Neural cell (in vitro differentiated cells): ENCODE measurements around the gene GOLGA6D. TPM values are rescaled to one million over a fixed set of nuclear protein-coding genes. Genes with fewer than 3 reads are reported as not detected.

Experiments
- polyA plus RNA-seq: library from polyadenylated mRNA; depleted of rRNA; stranded (reverse); fragments of >200 nt; gene quantifications from 2 replicates; pipeline ENCODE4 v1.2.3, GENCODE V29; 2014
- small RNA-seq, 3 experiments: library from RNA; depleted of rRNA; stranded (forward); fragments of <200 nt; gene quantifications; one replicate each; pipeline ENCODE3, GENCODE V24; 2012

GOLGA6D gene
- polyA plus RNA-seq, 1 donor from 2014 or later: not detected

Small RNA genes lying within 50 kb of the gene (small RNA-seq; reads per million reads assigned to genes)
- gene AC068338.1 (0 reads per million in 3 experiments), gene RN7SL327P (0 reads per million in 3 experiments), gene RN7SL489P (0 reads per million in 3 experiments)

Other genes starting within 250 kb of the GOLGA6D start
- 0.44 TPM in 1 of 2 replicates, not detected in the other for gene C15orf39, start 81.0 kb upstream of the GOLGA6D start, polyA plus RNA-seq
- gene GOLGA6C, start 24.5 kb upstream of the GOLGA6D start, polyA plus RNA-seq: not detected in 2 replicates
- 103 and 116 TPM in 2 replicates for gene COMMD4, start 53.2 kb downstream of the GOLGA6D start, polyA plus RNA-seq
- 18.6 and 21.7 TPM in 2 replicates for gene NEIL1, start 64.2 kb downstream of the GOLGA6D start, polyA plus RNA-seq
- 261 and 340 TPM in 2 replicates for gene MAN2C1, start 85.8 kb downstream of the GOLGA6D start, polyA plus RNA-seq
- gene SIN3A, start 168.9 kb downstream of the GOLGA6D start, polyA plus RNA-seq: 11.5 and 13.7 TPM in 2 replicates